Retinal pigment epithelial cell (primary cell): ENCODE data around the gene ZNF19.

Experiments used
- DNase-seq: peaks from one replicate; pipeline ENCODE4 v3.0.0-alpha.2; 2010; ENCODE audit warnings: low read depth
- H3K4me3 ChIP-seq: 2 replicates; pipeline ENCODE4 v1.5.1; 2011; ENCODE audit warnings: mild to moderate bottlenecking, low read length, control low read depth, moderate library complexity
- TF ChIP-seq, protein P1 (sequence below): conservative IDR thresholded peaks from 2 replicates; pipeline ENCODE4 v1.5.1; 2011; ENCODE audit warnings: low read depth, low read length, control low read depth, inconsistent platforms

ZNF19 gene

GRCh38 chr16:71443714-71444113 is 45.4 kb downstream of the ZNF19 start:
- TF ChIP-seq, protein P1, sequence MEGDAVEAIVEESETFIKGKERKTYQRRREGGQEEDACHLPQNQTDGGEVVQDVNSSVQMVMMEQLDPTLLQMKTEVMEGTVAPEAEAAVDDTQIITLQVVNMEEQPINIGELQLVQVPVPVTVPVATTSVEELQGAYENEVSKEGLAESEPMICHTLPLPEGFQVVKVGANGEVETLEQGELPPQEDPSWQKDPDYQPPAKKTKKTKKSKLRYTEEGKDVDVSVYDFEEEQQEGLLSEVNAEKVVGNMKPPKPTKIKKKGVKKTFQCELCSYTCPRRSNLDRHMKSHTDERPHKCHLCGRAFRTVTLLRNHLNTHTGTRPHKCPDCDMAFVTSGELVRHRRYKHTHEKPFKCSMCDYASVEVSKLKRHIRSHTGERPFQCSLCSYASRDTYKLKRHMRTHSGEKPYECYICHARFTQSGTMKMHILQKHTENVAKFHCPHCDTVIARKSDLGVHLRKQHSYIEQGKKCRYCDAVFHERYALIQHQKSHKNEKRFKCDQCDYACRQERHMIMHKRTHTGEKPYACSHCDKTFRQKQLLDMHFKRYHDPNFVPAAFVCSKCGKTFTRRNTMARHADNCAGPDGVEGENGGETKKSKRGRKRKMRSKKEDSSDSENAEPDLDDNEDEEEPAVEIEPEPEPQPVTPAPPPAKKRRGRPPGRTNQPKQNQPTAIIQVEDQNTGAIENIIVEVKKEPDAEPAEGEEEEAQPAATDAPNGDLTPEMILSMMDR, result no peak
- DNase-seq, result no peak
- H3K4me3 ChIP-seq, result no peak overlapping the region

DNA sequence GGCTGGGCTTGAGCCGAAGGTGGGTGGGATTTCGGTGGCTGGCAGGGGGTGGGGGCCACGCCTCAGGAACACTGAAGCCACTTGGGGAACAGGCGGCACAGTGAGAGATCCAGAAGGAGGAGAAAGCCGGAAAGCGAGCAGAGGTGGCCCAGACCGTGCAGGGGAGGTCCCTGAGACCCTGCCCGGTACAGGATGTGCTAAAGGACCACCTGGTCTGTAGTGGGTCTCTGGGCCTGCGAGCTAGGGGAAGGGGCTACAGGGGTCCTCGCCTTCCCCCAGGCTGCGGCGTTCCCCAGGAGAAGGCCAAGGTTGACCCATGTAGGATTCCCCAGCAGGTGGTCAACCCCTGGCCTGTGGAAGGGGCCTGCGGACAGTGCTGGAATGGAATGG is 47.1 kb downstream of the ZNF19 start, which contains the start of gene TLE7:
Gene TLE7, minus strand, starts transcription at position 4 of the 390 bp plus-strand sequence. CDS start 8,730 bp downstream, outside the sequence.
- no peak within 1 kb of the TSS for H3K4me3 ChIP-seq
- TF ChIP-seq, protein P1, result no peak
- DNase-seq, result no peak

GRCh38 chr16:71441348-71442050 is 47.6 kb downstream of the ZNF19 start:
- TF ChIP-seq, protein P1, result peak; percentile 28
- no peak overlapping the region for H3K4me3 ChIP-seq
- DNase-seq, result no peak

DNA sequence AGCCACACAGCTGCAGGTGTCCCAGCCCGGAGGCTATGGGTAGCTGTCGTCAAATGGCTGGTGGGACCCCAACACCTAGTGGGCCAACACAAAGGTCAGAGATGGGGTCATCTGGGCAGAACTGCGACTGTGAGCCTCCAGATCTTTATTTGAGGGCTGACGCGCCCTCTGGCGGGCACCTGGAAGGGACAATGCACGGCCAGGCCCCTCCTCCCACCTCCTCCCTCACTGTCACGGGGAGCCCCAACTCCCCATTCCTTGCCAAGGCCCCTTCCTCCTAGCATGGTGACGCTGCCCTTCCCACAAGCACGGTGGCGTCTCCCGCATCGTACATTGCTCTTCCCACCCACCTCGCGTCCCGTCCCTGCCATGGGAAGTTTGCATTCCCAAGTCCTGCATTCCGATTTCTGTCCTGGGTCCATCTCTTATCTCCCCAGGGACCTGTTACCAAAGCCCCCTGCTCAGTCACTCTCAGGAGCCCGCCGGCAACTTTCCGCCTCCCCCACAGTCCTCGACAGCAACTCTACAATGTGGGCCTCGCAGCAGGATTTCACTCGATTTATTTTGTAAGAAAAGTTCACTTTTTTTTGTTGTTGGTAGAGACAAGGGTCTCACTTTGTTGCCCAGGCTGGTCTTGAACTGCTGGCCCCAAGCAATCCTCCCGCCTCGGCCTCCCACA is 48.3 kb downstream of the ZNF19 start:
- H3K4me3 ChIP-seq, result no peak overlapping the region
- TF ChIP-seq, protein P1, result peak; percentile 15
- no peak for DNase-seq

GRCh38 chr16:71439523-71439922 is 49.6 kb downstream of the ZNF19 start:
- no peak for DNase-seq
- H3K4me3 ChIP-seq, result no peak overlapping the region
- TF ChIP-seq, protein P1, result no peak

- H3K4me3 ChIP-seq, result no peak overlapping the region
- DNase-seq, result no peak
- TF ChIP-seq, protein P1, result no peak
These were observed 52.7 kb downstream of the ZNF19 start for GRCh38 chr16:71436473-71436872.

GRCh38 chr16:71432906-71433305 is 56.2 kb downstream of the ZNF19 start:
- no peak overlapping the region for H3K4me3 ChIP-seq
- DNase-seq, result no peak

More at GRCh38 chr16:71432906-71433305, 56.2 kb downstream of the ZNF19 start:
- TF ChIP-seq, protein P1, result no peak
